MCF 10A (cell line): ENCODE measurements around the gene UBTD1. TPM values are rescaled to one million over a fixed set of nuclear protein-coding genes. Genes with fewer than 3 reads are reported as not detected.

Source experiments
- BruUV-seq: library from RNA; stranded (reverse); fragments of 400-500 nt; replicated peaks from 2 replicates; lab custom pipeline; 2021; lab: Mats Ljungman, UMichigan
- CTCF ChIA-PET: fragments of 300-600 bp; sonication (Branson Sonifier 250); formaldehyde crosslinking; extraction: SDS; loops from one replicate; lab custom pipeline; 2021; ENCODE audit warnings: antibody characterized with exemption, inconsistent platforms; lab: Yijun Ruan, JAX
- POLR2A ChIA-PET: fragments of 300-600, 350-650 bp; sonication (Branson Sonifier 250); formaldehyde crosslinking; extraction: SDS; loops from one replicate; lab custom pipeline; 2020; ENCODE audit warnings: antibody characterized with exemption, inconsistent platforms; lab: Yijun Ruan, JAX
- DNase-seq: peaks from one replicate; pipeline ENCODE4 v3.0.0-alpha.2; 2018; ENCODE audit not compliant: unreplicated experiment
- H3K27ac Mint-ChIP-seq: one replicate; pipeline ENCODE4 v1.8.0; 2022; ENCODE audit warnings: mild to moderate bottlenecking, low read depth, mixed read lengths; ENCODE audit not compliant: unreplicated experiment
- H3K27me3 Mint-ChIP-seq: one replicate; pipeline ENCODE4 v1.8.0; 2022; ENCODE audit warnings: mixed read lengths; ENCODE audit not compliant: insufficient read depth, unreplicated experiment
- H3K36me3 Mint-ChIP-seq: one replicate; pipeline ENCODE4 v1.8.0; 2022; ENCODE audit warnings: mild to moderate bottlenecking, moderate library complexity, mixed read lengths; ENCODE audit not compliant: insufficient read depth, unreplicated experiment
- H3K4me1 Mint-ChIP-seq: one replicate; pipeline ENCODE4 v1.8.0; 2022; ENCODE audit warnings: mixed read lengths; ENCODE audit not compliant: insufficient read depth, unreplicated experiment
- H3K4me3 Mint-ChIP-seq: one replicate; pipeline ENCODE4 v1.8.0; 2022; ENCODE audit warnings: mild to moderate bottlenecking, moderate library complexity, mixed read lengths; ENCODE audit not compliant: unreplicated experiment
- H3K9me3 Mint-ChIP-seq: one replicate; pipeline ENCODE4 v1.8.0; 2022; ENCODE audit warnings: mixed read lengths; ENCODE audit not compliant: unreplicated experiment
- intact Hi-C: fragments of 100-400 bp; cut with micrococcal nuclease; formaldehyde crosslinking; loops from 2 replicates; pipeline ENCODE4 v1.14.1; 2022
- total RNA-seq: library from RNA; stranded (reverse); gene quantifications from 2 replicates; pipeline ENCODE4 v1.2.3, GENCODE V29; 2022
- TF ChIP-seq, protein P1 (sequence below): fragments of 200-600 bp; IDR thresholded peaks from one replicate; pipeline ENCODE4 v1.8.0; 2022; ENCODE audit warnings: antibody characterized with exemption, mild to moderate bottlenecking; ENCODE audit not compliant: unreplicated experiment

UBTD1 gene
- total RNA-seq, 1 experiment from 2014 or later = 7.2 TPM

DNA sequence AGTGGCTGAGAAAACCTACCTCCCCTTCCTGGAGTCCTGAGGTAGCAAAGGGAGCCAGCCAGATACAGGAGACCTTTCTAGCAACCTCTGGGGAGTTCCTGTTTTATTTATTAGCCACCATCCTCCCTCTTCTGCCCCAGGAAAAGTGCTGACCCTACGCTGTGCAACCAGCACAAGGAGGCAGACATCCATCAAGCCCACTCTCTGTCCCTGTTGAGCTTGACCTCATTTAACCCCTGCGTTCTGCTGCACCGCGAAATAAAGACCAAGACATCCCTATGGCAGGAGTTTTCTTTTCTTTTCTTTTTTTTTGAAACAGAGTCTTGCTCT lies 48.5 kb downstream of the UBTD1 start:
- Mint-ChIP-seq H3K4me1 (peaks cover 40% of the 10 kb centered on the region), H3K27me3 (no peaks in the 10 kb centered on the region), H3K27ac (no peak overlapping the region), H3K36me3 (no peaks in the 10 kb centered on the region), H3K4me3 (no peak overlapping the region), H3K9me3 (no peaks in the 10 kb centered on the region)
- no peak for DNase-seq
- no TSS peak for BruUV-seq
- POLR2A ChIA-PET = interaction anchor here (0.7 kb wide), 1 partner anchor 146 kb away, joined by 3 read pairs; the partner anchor contains the start of gene RRP12
- CTCF ChIA-PET = interaction anchor here (0.6 to 1.3 kb wide), 2 partner anchors 39 to 65 kb away, joined by 4 to 5 read pairs; no protein-coding TSS in a partner anchor
- intact Hi-C loops = no loop called here
- TF ChIP-seq, protein P1, sequence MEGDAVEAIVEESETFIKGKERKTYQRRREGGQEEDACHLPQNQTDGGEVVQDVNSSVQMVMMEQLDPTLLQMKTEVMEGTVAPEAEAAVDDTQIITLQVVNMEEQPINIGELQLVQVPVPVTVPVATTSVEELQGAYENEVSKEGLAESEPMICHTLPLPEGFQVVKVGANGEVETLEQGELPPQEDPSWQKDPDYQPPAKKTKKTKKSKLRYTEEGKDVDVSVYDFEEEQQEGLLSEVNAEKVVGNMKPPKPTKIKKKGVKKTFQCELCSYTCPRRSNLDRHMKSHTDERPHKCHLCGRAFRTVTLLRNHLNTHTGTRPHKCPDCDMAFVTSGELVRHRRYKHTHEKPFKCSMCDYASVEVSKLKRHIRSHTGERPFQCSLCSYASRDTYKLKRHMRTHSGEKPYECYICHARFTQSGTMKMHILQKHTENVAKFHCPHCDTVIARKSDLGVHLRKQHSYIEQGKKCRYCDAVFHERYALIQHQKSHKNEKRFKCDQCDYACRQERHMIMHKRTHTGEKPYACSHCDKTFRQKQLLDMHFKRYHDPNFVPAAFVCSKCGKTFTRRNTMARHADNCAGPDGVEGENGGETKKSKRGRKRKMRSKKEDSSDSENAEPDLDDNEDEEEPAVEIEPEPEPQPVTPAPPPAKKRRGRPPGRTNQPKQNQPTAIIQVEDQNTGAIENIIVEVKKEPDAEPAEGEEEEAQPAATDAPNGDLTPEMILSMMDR = no peak

DNA sequence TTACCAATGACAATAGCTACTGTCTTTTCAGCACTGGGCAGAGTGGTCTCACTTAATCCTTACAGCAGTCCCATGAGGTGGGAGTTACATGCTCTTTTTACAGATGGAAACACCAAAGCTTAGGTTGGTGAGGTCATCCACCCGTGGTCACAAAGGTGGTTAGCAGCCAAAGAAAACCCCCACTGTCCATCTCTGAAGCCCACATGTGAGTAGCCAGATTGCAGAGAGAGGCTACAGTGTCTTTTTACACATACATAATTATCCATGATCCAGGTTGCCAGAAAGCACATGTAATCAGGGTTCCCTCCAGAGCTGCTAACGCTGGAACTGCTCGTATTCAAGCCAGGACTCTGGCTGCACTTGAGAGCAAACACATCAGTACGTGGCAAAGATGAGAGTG lies 49.2 kb downstream of the UBTD1 start:
- no peaks in the 10 kb centered on the region for H3K27me3 Mint-ChIP-seq
- POLR2A ChIA-PET = no interaction called here
- CTCF ChIA-PET = interaction anchor here (0.6 to 3.0 kb wide), 4 partner anchors 38 to 186 kb away, joined by 3 to 13 read pairs (median 4); partner anchors contain the start of gene UBTD1
- no TSS peak for BruUV-seq
- no peaks in the 10 kb centered on the region for H3K36me3 Mint-ChIP-seq
- TF ChIP-seq, protein P1 = no peak
- no peaks in the 10 kb centered on the region for H3K9me3 Mint-ChIP-seq
- peaks cover 33% of the 10 kb centered on the region for H3K4me1 Mint-ChIP-seq
- H3K4me3 Mint-ChIP-seq = no peak overlapping the region
- H3K27ac Mint-ChIP-seq = no peak overlapping the region
- DNase-seq = no peak
- intact Hi-C loops = no loop called here

DNA sequence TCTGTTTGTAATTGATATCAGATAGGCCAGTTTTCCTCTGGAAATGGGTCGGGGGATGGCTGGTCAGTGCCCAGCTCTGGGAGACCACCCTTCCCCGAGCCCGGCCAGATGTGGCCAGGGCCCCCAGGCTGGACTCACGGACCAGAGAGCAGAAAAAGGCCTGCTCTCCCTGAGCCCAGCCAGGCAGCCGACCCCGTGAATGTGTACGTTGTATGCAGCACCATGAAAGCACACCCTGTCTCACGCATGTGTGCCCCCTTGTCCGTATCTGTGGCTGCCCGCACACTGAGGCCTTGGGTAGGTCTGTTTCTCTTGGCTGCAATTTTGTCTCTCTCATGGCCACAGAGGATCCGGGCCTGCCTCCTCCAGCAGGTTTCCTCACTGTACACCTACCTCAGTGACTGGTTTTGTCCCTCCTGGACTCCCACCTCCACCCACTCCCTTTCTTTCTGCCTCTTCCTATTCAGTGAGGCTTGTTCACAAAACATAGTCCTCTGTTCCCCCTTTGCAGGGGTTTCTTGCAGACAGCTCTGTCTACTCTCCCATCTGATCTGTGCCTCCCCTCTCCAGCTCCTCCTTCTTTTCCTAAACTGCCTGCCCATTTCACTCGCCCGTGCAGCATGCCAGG lies 50.2 kb downstream of the UBTD1 start:
- no peak for DNase-seq
- TF ChIP-seq, protein P1 = no peak
- POLR2A ChIA-PET = interaction anchor here (0.6 to 2.2 kb wide), 9 partner anchors 9 to 177 kb away, joined by 3 to 14 read pairs (median 3); partner anchors contain the start of genes HOGA1, PI4K2A and UBTD1
- peak overlapping the region; percentile 98 for H3K27ac Mint-ChIP-seq
- H3K27me3 Mint-ChIP-seq = no peaks in the 10 kb centered on the region
- peaks cover 28% of the 10 kb centered on the region for H3K4me1 Mint-ChIP-seq
- H3K36me3 Mint-ChIP-seq = no peaks in the 10 kb centered on the region
- CTCF ChIA-PET = interaction anchor here (0.9 to 3.0 kb wide), 3 partner anchors 50 to 85 kb away, joined by 3 to 13 read pairs (median 8); partner anchors contain the start of gene UBTD1
- intact Hi-C loops = no loop called here
- H3K4me3 Mint-ChIP-seq = no peak overlapping the region
- BruUV-seq = no TSS peak
- H3K9me3 Mint-ChIP-seq = no peaks in the 10 kb centered on the region

DNA sequence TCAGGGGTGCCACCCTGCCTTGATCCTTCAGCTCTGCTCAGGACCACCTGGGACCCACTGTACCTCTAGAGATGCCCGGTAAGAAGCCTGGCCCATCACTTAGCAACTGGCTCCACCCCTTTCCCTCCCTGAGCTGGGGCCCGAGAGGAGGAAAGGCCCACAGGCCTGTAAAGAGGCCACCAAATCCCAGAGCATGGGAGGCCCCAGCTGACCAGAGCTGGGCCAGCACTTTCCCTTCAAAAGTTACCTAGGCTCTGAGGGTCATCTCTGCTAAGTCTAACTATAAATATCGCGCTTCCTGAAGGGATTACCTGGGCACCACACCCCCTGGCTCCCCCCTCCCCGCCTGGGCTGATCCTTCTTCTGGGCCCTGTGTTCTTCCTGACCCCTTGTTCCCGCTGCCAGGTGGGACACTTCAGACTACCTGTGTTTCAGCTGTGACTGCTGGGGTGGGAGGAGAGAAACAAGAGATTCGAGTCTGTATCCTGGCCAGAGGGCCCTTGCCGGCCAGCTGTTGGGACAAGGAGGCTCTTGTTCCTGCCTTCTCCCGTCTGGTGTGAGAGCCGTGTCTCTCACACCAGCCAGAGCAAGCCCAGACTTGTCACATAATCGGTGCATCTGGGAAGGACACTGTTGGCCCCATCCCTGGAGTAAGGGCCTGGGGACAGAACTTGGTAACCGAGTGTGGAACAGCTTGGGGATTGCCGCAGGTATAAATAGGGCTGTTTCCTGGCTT lies 51.0 kb downstream of the UBTD1 start:
- no peaks in the 10 kb centered on the region for H3K27me3 Mint-ChIP-seq

More for the DNA sequence above, 51.0 kb downstream of the UBTD1 start:
- H3K9me3 Mint-ChIP-seq = no peaks in the 10 kb centered on the region
- TF ChIP-seq, protein P1 = no peak
- H3K4me3 Mint-ChIP-seq = peak overlapping the region; percentile 56
- ChIA-PET POLR2A (interaction anchor here (0.6 to 5.0 kb wide), 16 partner anchors 9 to 177 kb away, joined by 3 to 37 read pairs (median 3); partner anchors contain the start of genes ANKRD2, HOGA1, PI4K2A and UBTD1), CTCF (interaction anchor here (0.6 to 3.0 kb wide), 10 partner anchors 14 to 95 kb away, joined by 3 to 13 read pairs (median 4); partner anchors contain the start of gene UBTD1)
- intact Hi-C loops = no loop called here
- peaks cover 28% of the 10 kb centered on the region for H3K4me1 Mint-ChIP-seq
- no TSS peak for BruUV-seq
- DNase-seq = peak; percentile 69
- no peaks in the 10 kb centered on the region for H3K36me3 Mint-ChIP-seq
- H3K27ac Mint-ChIP-seq = peak overlapping the region; percentile 98
